ENCODE measurements around the gene AZU1.

Gene AZU1

GRCh38 chr19:827710-828321 lies at the start of gene AZU1:
Gene AZU1 (plus strand): TSS chr19:827837. CDS start chr19:827847, 10 bp downstream.
- TF ChIP-seq CTCF (IDR thresholded peaks at IDR 0.05; ENCODE audit: borderline replicate concordance, insufficient read depth, low read depth, low read length) = no peak
- H3K4me3 ChIP-seq (ENCODE audit: low read depth, low read length) = no peak within 1 kb of the TSS

- no peak for TF ChIP-seq CTCF (IDR thresholded peaks at IDR 0.05; ENCODE audit: borderline replicate concordance, insufficient read depth, low read depth, low read length)
- H3K4me3 ChIP-seq (ENCODE audit: low read depth, low read length) = no peak overlapping the region
These were observed 48.6 kb upstream of the AZU1 start for GRCh38 chr19:778910-779653.

GRCh38 chr19:780935-781334 lies 46.7 kb upstream of the AZU1 start:
- H3K4me3 ChIP-seq (ENCODE audit: low read depth, low read length) = no peak overlapping the region
- TF ChIP-seq CTCF (IDR thresholded peaks at IDR 0.05; ENCODE audit: borderline replicate concordance, insufficient read depth, low read depth, low read length) = no peak

- H3K4me3 ChIP-seq (ENCODE audit: low read depth, low read length) = no peak overlapping the region
- no peak for TF ChIP-seq CTCF (IDR thresholded peaks at IDR 0.05; ENCODE audit: borderline replicate concordance, insufficient read depth, low read depth, low read length)
These were observed 45.8 kb upstream of the AZU1 start for GRCh38 chr19:781800-782184.

GRCh38 chr19:782185-782877 lies 45.3 kb upstream of the AZU1 start:
- TF ChIP-seq CTCF (IDR thresholded peaks at IDR 0.05; ENCODE audit: borderline replicate concordance, insufficient read depth, low read depth, low read length) = no peak
- H3K4me3 ChIP-seq (ENCODE audit: low read depth, low read length) = no peak overlapping the region

GRCh38 chr19:782878-783668 lies 44.6 kb upstream of the AZU1 start:
- no peak overlapping the region for H3K4me3 ChIP-seq (ENCODE audit: low read depth, low read length)
- no peak for TF ChIP-seq CTCF (IDR thresholded peaks at IDR 0.05; ENCODE audit: borderline replicate concordance, insufficient read depth, low read depth, low read length)

All from GM12875 (cell line).